Raji (cell line): ENCODE measurements around the gene PLK4.

Experiments
- POLR2A ChIP-seq: IDR thresholded peaks from 2 replicates; pipeline ENCODE4 v1.6.1; 2011; ENCODE audit warnings: low read depth, low read length, control low read depth; ENCODE audit not compliant: insufficient read depth

The PLK4 gene

DNA sequence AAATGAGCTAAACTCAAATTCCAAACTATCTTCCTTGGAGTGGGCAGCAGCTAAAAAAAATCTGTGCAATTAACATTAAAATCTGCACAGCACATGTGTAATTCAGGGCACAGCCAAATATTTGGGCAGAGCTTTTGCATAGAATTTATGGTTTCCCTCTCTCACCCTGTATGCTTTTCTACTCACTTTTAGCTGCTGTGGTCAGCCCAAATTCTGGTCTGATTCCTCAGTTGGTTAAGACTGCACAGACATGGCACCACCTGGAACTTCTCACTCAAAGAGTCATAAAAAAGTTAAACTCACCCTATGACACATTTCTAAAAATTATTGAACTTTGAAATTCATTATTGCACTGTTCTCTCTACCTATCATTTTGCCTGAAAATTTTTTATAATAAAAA lies 4.9 kb upstream of the PLK4 start:
- TF ChIP-seq POLR2A, result no peak

DNA sequence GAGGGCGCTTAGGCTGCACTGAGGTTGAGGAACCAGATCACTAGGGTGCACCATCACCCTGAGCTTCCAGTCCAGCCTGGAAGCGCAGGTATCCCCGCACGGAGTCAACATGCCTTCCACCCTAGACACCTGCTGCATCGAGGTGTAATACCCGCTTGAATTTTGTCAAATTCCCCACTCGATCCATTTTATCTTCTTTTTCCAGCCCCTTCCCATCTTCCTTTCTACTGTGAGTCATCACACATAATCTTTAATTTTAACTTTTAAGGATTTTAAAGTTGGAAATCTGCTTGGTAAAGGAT lies 821 bp downstream of the PLK4 start:
- no peak for TF ChIP-seq POLR2A

DNA sequence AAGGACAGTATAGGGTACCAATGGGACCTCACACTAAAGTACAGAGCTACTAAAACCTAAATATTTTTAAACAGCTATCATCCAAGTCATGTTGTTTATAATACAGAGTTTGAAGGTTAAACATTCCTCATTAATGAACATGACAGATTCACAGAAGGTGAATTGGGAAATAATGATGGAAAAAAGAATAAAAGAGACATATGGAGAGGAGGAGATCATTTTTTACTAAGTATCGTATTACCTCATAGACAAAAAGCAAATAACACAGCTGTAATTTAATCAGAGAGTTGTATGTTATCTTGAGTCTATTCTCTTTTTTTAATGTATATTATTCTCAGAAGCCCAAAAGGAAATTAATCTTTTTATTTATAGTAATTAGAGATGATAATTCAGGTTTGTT lies 7.9 kb downstream of the PLK4 start:
- TF ChIP-seq POLR2A, result no peak

GRCh38 chr4:127889903-127890302 lies 9.2 kb downstream of the PLK4 start:
- no peak for TF ChIP-seq POLR2A

- no peak for TF ChIP-seq POLR2A
These were observed 15.4 kb downstream of the PLK4 start for GRCh38 chr4:127896069-127896468.

- TF ChIP-seq POLR2A, result no peak
These were observed 15.8 kb downstream of the PLK4 start for GRCh38 chr4:127896528-127896927.

- TF ChIP-seq POLR2A, result no peak
These were observed 24.3 kb downstream of the PLK4 start for GRCh38 chr4:127905029-127905428.

DNA sequence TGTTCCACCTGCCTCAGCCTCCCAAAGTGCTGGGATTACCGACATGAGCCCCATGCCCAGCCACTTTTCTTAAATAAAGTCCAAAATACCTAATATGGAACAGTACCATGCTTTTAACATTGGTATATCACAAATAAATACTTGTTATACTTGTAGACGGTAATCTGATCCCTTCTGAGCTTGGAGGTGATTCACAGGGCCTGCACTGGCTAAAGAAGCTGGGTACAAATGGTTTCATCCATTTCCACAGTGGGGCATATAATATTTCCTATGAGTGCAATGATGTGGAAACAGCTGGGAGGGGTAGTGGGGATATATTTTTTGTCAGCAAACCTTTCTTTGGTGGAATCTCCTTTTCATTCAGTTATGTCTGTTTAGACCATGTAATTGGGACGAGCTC lies 35.8 kb downstream of the PLK4 start:
- no peak for TF ChIP-seq POLR2A

DNA sequence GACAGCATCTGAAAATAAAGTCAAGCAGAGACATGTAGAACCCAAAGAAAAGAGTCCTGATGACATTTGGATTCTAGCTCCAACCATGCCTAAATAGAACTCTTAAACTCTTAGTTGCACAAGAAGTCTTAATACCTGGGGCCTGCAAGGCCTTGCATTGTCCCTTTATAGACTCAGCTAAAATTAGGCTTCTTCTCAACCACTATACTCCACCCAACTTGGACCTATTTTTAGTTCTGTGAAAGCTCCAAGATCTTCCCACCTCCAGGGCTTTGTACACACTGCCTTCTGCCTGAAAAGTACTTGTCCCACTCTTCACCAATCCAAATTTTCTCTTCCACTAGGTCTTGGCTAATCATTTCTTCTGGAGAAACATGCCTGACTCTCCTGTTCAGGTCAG lies 36.5 kb downstream of the PLK4 start:
- no peak for TF ChIP-seq POLR2A

- no peak for TF ChIP-seq POLR2A
These were observed 39.8 kb downstream of the PLK4 start for GRCh38 chr4:127920521-127920920.

DNA sequence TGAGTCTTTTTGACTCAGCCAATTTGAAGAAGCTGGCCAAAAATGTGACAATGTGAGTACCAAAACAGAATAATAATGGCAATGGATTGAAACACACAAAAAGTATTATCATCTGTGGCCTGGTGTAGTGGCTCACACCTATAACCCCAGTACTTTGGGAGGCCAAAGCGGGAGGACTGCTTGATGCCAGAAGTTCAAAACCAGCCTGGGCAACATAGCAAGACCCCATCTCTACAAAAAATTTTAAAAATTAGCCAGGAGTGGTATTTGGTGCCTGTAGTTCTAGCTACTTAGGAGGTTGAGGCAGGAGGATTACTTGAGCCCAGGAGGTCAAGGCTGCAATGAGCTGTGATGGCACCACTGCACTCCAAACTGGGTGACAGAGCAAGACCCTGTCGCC lies 41.5 kb downstream of the PLK4 start:
- TF ChIP-seq POLR2A, result no peak

DNA sequence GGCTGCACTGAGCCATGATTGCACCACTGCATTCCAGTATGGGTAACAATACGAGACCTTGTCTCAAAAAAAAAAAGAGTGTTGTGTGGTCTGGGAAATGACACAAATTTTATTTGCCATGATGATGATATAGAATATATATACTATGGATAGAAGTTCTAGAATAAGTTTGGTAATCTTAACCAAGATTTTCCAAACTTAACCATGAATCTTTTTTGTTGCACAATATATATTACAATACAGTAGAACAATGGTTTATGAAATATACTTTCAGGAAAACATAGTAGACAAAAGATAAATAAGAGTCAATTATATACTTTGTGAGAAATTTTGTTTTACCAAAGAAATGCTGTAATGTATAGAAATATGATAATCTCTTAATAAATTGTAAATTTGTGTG lies 49.5 kb downstream of the PLK4 start:
- TF ChIP-seq POLR2A, result no peak

DNA sequence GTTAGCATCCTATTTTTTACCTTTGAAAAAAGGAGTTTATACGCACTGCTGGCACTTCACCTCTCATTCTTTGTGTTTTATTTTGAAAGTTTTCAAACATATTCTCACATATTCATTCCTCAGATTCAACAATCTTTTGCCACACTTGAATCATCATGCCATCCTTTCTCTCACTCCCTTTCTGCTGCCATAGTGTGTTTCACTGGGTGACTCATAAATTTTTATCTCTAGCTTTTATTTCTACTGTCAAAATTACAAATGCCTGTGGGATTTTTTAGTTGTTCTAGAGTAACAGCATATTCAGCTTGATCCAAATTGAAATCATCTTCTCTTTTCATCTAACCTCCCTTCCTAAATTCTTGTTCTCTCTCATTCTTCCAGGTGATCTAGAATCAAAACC lies 56.3 kb downstream of the PLK4 start:
- no peak for TF ChIP-seq POLR2A
